Mucosa of stomach (tissue), 1 donor: ENCODE measurements around the gene PROX2.
A peak's percentile ranks its signal among the peaks of the same experiment; 100 is the strongest.

Experiments used
- H3K27me3 ChIP-seq: one replicate; pipeline ENCODE4 v1.7.0; 2013; ENCODE audit warnings: mild to moderate bottlenecking, low read length; ENCODE audit not compliant: control insufficient read depth, insufficient read depth
- H3K36me3 ChIP-seq: one replicate; pipeline ENCODE4 v1.7.0; 2013; ENCODE audit warnings: low read length; ENCODE audit not compliant: control insufficient read depth, insufficient read depth
- H3K4me1 ChIP-seq: one replicate; pipeline ENCODE4 v1.7.0; 2013; ENCODE audit warnings: mild to moderate bottlenecking, low read length; ENCODE audit not compliant: control insufficient read depth, insufficient read depth
- H3K4me3 ChIP-seq: one replicate; pipeline ENCODE4 v1.7.0; 2013; ENCODE audit warnings: low read length
- H3K9ac ChIP-seq: one replicate; pipeline ENCODE4 v1.7.0; 2013; ENCODE audit warnings: mild to moderate bottlenecking, low read length, moderate library complexity
- H3K9me3 ChIP-seq: one replicate; pipeline ENCODE4 v1.7.0; 2013; ENCODE audit warnings: mild to moderate bottlenecking, low read length, moderate library complexity; ENCODE audit not compliant: control insufficient read depth
- donor health status: Pancreatic carcinoma.

PROX2 gene, protein sequence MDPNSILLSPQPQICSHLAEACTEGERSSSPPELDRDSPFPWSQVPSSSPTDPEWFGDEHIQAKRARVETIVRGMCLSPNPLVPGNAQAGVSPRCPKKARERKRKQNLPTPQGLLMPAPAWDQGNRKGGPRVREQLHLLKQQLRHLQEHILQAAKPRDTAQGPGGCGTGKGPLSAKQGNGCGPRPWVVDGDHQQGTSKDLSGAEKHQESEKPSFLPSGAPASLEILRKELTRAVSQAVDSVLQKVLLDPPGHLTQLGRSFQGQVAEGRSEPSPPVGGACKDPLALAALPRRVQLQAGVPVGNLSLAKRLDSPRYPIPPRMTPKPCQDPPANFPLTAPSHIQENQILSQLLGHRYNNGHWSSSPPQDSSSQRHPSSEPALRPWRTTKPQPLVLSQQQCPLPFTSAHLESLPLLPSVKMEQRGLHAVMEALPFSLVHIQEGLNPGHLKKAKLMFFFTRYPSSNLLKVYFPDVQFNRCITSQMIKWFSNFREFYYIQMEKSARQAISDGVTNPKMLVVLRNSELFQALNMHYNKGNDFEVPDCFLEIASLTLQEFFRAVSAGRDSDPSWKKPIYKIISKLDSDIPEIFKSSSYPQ

DNA sequence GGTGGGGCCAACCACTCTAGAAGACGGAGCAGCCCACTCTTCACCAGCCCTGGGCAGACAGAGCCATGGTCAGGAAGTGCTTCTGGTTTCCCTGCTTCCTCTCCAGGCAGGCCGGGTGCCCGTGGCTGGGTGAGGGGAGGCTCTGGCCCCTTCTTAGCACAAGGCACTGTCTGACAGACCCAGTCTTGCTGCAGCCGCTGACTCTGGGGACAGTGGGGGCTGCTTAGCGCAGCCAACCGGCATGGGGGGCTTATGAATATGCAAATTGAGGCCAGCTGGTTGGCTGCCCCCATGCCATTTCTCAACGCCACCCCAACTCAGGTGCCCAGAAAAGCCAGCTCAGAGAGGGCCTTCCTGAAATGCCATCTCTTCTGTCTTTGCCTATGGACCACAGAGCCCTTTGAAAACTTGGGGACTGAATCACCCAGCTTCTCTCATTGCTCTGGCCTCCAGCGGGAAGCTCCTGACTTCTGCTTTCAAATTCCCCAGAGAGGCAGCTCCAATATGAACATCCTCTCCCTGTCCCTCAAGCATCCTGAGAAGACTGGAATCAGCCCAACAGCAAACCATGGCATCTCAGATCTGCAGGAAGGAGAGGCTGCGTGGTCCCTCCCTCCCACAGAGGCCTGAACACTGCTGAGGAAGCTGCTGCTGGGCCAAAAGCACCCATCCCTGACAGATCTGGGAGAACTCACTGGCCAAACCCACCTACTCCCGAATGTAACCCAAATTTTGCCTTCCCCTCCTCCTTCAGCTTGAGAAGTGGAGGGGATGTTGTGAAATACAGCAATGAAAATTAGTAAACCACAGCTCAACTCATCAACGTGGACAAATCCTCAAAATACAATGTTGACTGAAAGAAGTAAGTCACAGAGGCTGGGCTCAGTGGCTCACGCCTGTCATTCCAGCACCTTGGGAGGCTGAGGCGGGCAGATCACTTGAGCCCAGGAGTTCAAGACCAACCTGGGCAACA is at the start of gene PROX2:
Gene PROX2, minus strand, starts transcription at position 205 of the 973 bp plus-strand sequence. CDS start 12,311 bp downstream, outside the sequence.
- peaks cover 18% of the 10 kb centered on the region for H3K4me1 ChIP-seq
- H3K9ac ChIP-seq = peak within 1 kb of the TSS; percentile 12
- no peak within 1 kb of the TSS for H3K4me3 ChIP-seq

DNA sequence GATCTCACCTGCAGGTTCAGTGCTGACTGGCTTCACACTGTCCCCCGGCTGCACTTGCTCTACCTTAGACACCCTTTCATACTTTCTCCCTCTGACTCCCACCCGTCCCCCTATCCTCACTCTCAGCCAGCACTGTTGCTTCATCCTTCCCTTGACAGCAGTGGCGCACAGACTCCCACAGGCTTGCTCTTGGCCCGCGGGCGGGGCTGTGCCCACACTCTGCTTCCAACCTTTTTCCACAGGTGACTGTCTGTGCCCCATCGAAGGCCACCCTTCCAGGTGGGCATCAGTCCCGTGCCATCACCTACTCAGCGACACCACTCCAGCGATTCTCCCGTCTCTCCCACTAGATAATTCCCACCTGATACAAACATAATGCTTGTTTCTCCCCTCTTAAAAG is 48.1 kb upstream of the PROX2 start:
- H3K36me3 ChIP-seq = no peaks in the 10 kb centered on the region
- H3K9ac ChIP-seq = no peak overlapping the region
- H3K9me3 ChIP-seq = no peaks in the 10 kb centered on the region
- H3K4me3 ChIP-seq = no peak overlapping the region
- H3K27me3 ChIP-seq = peaks cover 14% of the 10 kb centered on the region
- peaks cover 7% of the 10 kb centered on the region for H3K4me1 ChIP-seq

More for the DNA sequence above, at the start of gene PROX2:
- Histone ChIP-seq H3K27me3 (peaks cover 3% of the 10 kb centered on the region), H3K9me3 (no peaks in the 10 kb centered on the region), H3K36me3 (no peaks in the 10 kb centered on the region)

DNA sequence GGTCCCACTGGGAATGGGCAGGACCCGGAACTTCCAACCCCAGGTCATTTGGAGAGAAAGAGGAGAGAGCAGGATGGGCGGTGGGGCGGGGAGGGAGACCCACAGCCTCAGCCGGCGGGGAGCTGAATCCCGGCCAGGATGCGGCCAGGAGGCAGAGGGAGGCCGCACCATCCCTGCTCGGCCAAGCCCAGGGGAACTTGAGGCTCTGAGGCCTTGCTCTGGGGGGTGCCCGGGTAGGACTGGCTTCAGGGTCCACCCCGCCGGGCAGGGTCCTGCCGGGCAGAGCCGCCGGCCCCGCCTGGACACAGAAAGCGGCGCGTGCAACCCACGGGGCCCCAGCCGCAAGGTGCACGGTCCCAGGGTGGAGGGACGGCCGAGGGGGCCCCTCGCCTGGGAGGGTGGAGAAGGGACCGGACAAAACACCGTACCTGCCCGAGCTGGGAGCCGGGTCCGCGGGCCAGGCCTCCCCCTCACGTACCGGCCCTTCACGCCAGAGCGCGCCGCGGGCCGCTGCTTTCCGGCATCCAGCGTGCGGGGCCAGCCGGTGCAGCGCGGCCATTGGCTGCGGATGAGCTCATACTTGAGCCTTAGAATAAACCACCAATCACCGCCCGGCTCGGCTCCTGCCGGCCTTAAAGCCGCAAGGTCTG is 46.9 kb upstream of the PROX2 start, which contains the start of gene RPS6KL1:
Gene RPS6KL1, minus strand, starts transcription at position 509 of the 650 bp plus-strand sequence. CDS start 1,719 bp downstream, outside the sequence.
- Histone ChIP-seq H3K36me3 (no peaks in the 10 kb centered on the region), H3K4me1 (peaks cover 7% of the 10 kb centered on the region), H3K9me3 (no peaks in the 10 kb centered on the region), H3K4me3 (peak within 1 kb of the TSS; percentile 28), H3K27me3 (peaks cover 12% of the 10 kb centered on the region), H3K9ac (peak within 1 kb of the TSS; percentile 79)

DNA sequence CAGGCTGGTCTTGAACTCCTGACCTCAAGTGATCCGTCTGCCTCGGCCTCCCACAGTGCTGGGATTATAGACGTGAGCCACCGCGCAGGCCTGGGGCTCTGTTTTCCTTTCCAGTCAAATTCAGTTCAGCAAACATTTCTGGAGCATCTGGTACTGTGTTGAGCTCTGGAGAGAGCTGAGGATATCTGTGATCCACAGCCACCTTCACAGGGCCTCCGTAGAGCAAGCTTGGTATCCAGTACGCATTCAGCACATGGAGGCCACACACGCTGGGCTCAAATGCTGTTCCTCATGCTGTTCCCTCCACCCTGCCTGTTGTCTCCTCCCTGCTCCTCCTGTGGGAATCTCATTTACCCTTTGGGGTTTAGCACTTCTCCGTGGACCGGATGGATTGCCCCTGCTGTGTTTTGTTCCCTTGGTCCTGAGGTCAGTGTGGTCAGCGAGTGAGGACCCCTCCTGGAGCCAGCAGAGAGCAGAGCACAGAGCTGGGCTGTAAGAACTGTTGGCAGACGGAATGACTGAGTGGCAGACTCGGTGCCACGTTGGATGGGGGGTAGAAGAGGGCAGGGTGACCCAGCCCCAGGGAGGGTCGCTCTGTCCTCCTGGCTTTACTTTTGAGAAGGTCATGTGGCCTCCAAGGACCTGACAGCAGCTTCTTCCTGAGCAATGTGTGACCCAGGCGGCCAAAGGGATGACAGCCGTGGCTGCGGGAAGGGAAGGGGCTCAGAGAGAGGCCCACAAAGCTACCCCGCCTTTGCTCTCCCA is 46.2 kb upstream of the PROX2 start:
- H3K36me3 ChIP-seq = no peaks in the 10 kb centered on the region
- H3K4me3 ChIP-seq = peak overlapping the region; percentile 28
- H3K9me3 ChIP-seq = no peaks in the 10 kb centered on the region
- H3K27me3 ChIP-seq = peaks cover 12% of the 10 kb centered on the region
- H3K4me1 ChIP-seq = peaks cover 7% of the 10 kb centered on the region
- peak overlapping the region; percentile 79 for H3K9ac ChIP-seq

DNA sequence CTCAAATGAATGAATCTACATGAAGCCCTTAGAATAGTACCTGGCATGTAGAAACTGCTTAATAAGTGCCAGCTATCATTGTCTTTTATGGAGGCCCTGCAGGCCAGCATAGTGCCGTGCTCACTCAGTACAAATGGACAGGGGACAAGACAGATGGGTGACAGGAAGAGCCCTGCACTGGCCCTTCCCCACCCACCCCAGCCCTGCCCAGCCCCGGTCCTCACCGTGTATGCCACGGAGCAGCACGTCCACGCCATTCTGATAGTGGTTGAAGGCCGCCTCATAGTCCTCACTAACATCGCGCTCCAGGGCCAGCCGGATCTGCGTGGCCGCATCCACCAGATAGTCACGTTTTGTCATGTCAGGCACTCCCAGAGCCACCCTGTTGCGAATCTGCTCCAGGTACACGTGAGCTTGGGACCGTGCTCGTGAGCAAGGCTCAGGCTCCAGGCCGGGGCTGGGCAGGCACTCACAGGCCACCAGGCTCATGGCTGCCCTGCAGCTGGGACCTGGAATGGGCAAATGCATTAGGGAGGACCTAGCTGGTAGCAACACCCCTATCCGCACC is 45.2 kb upstream of the PROX2 start:
- Histone ChIP-seq H3K36me3 (no peaks in the 10 kb centered on the region), H3K9ac (no peak overlapping the region)

DNA sequence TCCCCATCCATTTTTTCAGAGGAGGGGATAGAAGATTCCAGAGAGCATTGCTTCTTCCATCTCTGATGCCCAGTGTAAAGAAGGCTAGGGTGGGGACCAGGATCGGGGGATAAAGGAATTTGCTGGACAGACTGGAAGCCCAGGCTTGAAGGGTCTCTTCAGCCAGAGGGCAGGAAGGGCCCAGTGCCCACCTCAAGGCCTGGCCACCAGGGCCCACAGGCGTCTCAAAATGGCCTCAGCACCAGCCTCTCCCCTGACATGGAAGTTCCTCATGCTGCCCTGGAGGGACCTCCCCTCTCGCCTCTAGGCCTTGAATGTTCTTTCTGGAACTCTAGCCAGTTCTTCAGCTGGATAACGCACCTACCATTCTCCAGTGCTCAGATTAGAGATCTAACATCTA is 44.3 kb upstream of the PROX2 start:
- Histone ChIP-seq H3K36me3 (no peaks in the 10 kb centered on the region), H3K27me3 (peaks cover 4% of the 10 kb centered on the region), H3K9me3 (no peaks in the 10 kb centered on the region), H3K4me3 (no peak overlapping the region), H3K4me1 (peaks cover 7% of the 10 kb centered on the region), H3K9ac (no peak overlapping the region)

More for the DNA sequence above, 45.2 kb upstream of the PROX2 start:
- Histone ChIP-seq H3K4me1 (peaks cover 7% of the 10 kb centered on the region), H3K27me3 (peaks cover 7% of the 10 kb centered on the region), H3K9me3 (no peaks in the 10 kb centered on the region), H3K4me3 (no peak overlapping the region)

DNA sequence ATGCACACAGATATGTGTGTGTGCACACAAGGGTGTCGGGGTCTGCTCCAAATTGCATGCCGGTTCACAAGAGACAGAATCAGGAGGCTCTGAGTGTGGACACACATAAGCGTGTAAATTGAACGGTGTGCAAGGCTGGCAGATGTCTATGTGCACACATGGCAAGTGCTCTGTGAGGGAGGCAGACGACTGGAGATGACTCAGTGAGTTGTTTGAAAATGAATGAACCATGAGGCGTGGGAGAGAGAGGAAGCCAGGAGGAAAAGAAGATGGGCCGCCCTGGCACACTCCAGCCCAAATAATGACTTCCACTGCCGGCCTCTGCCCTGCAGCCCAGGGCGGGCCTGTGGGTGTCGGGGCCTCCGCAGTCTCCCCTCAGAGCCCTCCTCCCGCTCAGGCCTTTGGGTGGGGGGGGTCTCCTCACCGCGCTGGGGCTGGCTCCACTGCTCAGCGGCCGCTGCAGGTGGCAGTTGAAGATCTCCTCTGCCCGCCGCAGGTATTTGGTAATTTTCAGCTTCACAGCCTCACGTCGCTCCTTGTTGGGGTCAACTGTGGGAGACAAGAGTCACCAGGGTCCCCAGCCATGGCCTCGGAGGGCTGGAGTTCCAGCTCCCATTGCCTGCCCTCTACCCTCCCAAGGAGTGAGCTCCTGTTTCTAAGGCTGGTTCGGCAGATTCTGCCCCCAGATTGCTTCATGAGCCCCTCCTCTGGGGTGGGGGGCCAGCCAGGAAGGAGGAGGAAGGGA is 43.6 kb upstream of the PROX2 start:
- Histone ChIP-seq H3K27me3 (peaks cover 4% of the 10 kb centered on the region), H3K4me3 (no peak overlapping the region), H3K36me3 (no peaks in the 10 kb centered on the region), H3K4me1 (peaks cover 7% of the 10 kb centered on the region), H3K9me3 (no peaks in the 10 kb centered on the region), H3K9ac (no peak overlapping the region)

DNA sequence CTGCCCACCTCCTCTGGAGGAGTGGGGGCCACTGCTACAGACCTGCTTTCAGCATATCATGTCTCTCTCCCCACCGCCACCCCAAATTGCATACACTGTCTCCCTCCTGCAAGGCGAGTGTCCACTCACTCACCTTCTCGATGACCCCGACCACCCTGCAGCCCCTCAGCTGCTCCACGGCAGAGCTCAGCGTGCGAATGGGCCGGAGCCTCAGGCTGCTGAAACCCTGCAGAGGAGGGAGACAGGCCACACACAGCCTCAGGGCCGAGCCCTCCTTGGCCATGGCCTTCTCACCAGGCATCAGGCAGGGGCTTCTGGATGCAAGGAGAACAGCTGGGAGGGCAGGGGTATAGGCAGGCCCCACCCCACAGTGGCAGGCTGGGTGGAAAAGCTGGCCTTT is 42.4 kb upstream of the PROX2 start:
- H3K4me1 ChIP-seq = peaks cover 7% of the 10 kb centered on the region
- H3K9me3 ChIP-seq = no peaks in the 10 kb centered on the region
- no peaks in the 10 kb centered on the region for H3K36me3 ChIP-seq
- H3K27me3 ChIP-seq = peaks cover 4% of the 10 kb centered on the region
- H3K9ac ChIP-seq = no peak overlapping the region
- no peak overlapping the region for H3K4me3 ChIP-seq

DNA sequence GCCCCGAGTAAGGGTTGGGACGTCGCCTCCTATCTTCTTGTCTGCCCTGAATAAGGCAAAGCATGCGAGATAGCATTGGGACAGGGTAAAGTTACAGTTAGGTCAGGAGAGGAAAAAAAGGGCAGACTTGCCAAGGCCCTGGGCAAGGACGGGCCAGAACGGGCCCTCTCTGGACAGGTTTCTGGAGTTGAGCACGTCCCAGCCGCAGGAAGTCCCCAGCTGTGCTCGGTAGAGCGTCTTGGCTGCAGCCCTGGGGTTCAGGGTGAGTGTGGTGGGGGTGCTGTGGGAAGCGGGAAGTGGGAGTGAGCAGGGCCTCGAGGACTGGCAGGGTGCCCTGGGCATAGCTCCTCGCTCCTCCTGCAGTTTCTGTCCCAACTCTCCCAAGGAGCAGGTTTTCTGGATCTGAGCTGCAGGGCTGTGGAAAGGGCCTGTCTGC is 41.7 kb upstream of the PROX2 start:
- H3K9ac ChIP-seq = no peak overlapping the region

DNA sequence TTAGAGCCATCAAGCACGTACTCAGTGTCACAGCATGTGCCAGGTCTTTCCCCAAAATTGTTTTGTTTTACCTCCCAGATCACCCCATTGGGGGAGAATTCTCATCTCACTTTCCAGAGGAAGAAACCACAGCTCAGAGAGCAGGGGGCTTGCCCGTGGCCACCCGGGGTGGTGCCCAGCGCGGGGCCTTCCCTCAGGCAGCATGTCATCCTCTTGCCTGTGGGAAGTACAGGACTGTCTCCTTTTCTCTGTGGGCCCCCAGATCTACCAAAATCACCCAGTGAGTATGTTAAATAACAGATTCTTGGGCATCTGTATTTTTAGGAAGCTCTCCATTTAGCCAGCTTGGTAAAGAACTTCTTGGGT is 41.2 kb upstream of the PROX2 start:
- Histone ChIP-seq H3K27me3 (peaks cover under 1% of the 10 kb centered on the region), H3K36me3 (no peaks in the 10 kb centered on the region), H3K9ac (no peak overlapping the region), H3K9me3 (no peaks in the 10 kb centered on the region), H3K4me3 (no peak overlapping the region), H3K4me1 (peaks cover under 1% of the 10 kb centered on the region)

More for the DNA sequence above, 41.7 kb upstream of the PROX2 start:
- H3K4me1 ChIP-seq = peaks cover 6% of the 10 kb centered on the region
- H3K36me3 ChIP-seq = no peaks in the 10 kb centered on the region
- no peaks in the 10 kb centered on the region for H3K9me3 ChIP-seq
- H3K4me3 ChIP-seq = no peak overlapping the region
- peaks cover 4% of the 10 kb centered on the region for H3K27me3 ChIP-seq
